AG08396 (cell line): Measurements from ENCODE around the gene WNK4.

Source experiments
- DNase-seq: peaks from one replicate; pipeline ENCODE4 v3.0.0; 2012; ENCODE audit warnings: low spot score, mixed read lengths

Gene WNK4

GRCh38 chr17:42841975-42842685, 61.7 kb downstream of the WNK4 start:
- DNase-seq, result peak; percentile 53

GRCh38 chr17:42843358-42843934, 63.0 kb downstream of the WNK4 start:
- DNase-seq, result peak; percentile 82

DNA sequence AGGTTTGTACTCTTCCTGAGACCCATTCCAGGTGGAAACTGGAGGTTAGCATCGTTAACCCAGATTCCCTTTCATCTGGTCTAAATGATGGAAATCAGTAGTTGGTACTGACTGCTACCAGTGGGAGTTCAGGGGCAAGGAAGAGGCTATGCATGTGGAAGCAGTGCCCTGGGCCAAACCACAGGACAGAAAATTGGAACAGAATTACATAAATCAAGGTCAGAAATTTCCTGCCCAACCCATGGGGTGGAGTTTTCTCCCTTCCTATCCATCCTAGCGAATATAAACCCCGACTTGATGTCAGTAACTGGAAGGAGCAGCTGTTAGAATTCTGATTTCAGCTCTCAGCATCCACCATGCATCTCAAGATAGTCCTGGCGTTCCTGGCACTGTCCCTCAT, 63.9 kb downstream of the WNK4 start, which contains the start of gene AOC2:
Gene AOC2, plus strand, starts transcription at position 310 of the 400 bp plus-strand sequence. Its CDS starts 47 bp downstream, at position 357.
- DNase-seq, result no peak

DNA sequence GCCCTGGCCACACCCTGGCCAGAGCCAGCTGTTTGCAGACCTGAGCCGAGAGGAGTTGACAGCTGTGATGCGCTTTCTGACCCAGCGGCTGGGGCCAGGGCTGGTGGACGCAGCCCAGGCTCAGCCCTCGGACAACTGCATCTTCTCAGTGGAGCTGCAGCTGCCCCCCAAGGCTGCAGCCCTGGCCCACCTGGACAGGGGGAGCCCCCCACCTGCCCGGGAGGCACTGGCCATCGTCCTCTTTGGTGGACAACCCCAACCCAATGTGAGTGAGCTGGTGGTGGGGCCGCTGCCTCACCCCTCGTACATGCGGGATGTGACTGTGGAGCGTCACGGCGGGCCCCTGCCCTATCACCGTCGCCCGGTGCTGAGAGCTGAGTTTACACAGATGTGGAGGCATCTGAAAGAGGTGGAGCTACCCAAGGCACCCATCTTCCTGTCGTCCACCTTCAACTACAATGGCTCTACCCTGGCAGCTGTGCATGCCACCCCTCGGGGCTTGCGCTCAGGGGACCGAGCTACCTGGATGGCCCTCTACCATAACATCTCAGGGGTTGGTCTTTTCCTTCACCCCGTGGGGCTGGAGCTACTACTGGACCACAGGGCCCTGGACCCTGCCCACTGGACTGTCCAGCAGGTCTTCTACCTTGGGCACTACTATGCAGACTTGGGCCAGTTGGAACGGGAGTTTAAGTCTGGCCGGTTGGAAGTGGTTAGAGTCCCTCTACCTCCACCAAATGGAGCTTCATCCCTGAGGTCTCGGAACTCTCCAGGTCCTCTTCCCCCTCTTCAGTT, 64.5 kb downstream of the WNK4 start:
- DNase-seq, result no peak

DNA sequence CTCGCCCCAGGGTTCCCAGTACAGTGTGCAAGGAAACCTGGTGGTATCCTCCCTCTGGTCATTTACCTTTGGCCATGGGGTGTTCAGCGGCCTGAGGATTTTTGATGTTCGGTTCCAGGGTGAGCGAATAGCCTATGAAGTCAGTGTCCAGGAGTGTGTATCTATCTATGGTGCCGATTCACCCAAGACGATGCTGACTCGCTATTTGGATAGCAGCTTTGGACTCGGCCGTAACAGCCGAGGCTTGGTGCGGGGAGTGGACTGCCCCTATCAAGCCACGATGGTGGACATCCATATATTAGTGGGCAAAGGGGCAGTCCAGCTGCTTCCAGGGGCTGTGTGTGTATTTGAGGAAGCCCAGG, 65.1 kb downstream of the WNK4 start:
- no peak for DNase-seq

GRCh38 chr17:42845918-42846593, 65.6 kb downstream of the WNK4 start:
- no peak for DNase-seq
